ENCODE measurements around the gene CDT1. TPM values are rescaled to one million over a fixed set of nuclear protein-coding genes. Genes with fewer than 3 reads are reported as not detected.

Gene CDT1
- total and polyA plus RNA-seq, 8 donors, result 1.5 to 147 (median 5.7) TPM

DNA sequence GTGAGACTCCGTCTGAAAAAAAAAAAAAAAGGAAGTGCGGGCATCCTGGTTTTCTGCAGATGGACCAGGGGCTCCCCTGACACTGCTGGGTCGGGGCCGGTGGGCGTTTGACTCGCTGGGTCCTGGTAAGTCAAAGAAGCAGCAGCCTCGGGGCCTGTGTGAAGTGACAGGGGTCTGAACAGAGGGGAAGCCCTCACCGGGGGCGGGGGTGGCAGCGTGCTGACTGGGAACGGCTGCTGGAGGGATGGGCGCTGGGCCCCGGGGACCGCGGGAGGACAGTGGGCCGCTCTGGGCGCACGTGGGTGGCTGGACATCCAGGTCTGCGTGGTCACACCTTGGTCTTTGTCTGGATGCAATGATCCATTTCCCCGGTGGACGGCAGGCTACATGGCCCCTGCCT, 45.0 kb downstream of the CDT1 start:
- no peak for DNase-seq
- Histone ChIP-seq H3K27me3 (no peaks in the 10 kb centered on the region), H3K9me3 (no peaks in the 10 kb centered on the region), H3K4me3 (no peak overlapping the region), H3K36me3 (peaks cover 0 to 61% (median 40%) of the 10 kb centered on the region in 4 donors), H3K4me1 (peaks cover 0 to 5% (median 4%) of the 10 kb centered on the region in 4 donors), H3K27ac (no peak overlapping the region)
- intact Hi-C loops (cut with DNase I; ENCODE audit: low total_unique reads), result no loop called here
- TF ChIP-seq POLR2A (IDR thresholded peaks at IDR 0.05), result no peak
- TF ChIP-seq POLR2AphosphoS5 (IDR thresholded peaks at IDR 0.05), result no peak
- TF ChIP-seq EP300 (IDR thresholded peaks at IDR 0.05), result no peak
- TF ChIP-seq, protein P1, sequence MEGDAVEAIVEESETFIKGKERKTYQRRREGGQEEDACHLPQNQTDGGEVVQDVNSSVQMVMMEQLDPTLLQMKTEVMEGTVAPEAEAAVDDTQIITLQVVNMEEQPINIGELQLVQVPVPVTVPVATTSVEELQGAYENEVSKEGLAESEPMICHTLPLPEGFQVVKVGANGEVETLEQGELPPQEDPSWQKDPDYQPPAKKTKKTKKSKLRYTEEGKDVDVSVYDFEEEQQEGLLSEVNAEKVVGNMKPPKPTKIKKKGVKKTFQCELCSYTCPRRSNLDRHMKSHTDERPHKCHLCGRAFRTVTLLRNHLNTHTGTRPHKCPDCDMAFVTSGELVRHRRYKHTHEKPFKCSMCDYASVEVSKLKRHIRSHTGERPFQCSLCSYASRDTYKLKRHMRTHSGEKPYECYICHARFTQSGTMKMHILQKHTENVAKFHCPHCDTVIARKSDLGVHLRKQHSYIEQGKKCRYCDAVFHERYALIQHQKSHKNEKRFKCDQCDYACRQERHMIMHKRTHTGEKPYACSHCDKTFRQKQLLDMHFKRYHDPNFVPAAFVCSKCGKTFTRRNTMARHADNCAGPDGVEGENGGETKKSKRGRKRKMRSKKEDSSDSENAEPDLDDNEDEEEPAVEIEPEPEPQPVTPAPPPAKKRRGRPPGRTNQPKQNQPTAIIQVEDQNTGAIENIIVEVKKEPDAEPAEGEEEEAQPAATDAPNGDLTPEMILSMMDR (IDR thresholded peaks at IDR 0.05), result no peak
- whole genome bisulfite sequencing, 5 donors, result 86 to 92% (median 90%) methylated on average over 21 of the region's 21 CpGs

DNA sequence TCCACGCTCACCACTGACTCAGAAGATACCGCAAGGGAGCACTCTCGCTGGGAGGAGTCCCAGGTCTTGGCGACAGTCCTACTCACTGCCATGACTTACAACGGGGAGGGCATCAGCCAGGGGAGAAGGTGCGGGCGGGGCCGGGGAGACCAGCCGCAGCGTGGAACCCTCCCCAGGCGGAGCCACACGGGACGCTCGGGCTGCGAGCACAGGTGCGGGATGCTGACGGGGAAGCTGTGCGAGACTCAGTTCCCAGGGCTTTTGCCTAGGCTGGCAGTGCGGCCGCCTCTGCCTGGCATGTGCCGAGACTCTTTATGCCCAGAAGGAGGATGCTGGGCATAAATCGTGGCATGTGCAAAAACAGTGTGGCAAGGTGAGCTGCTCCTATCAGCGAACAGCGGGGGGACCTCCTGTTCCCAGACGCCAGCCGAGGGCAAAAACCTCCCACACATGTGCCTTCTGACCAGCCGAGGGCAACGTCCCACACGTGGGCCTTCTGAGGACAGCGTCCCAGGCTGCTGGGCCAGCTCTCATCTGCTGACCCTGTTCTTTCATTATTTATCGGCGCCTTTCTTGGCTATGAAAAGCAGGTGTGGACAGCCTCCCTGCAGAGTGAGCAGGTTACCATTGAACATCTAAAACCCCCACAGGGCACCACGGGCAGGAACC, 47.1 kb downstream of the CDT1 start:
- Histone ChIP-seq H3K27ac (no peak overlapping the region), H3K36me3 (peaks cover 0 to 65% (median 46%) of the 10 kb centered on the region in 4 donors), H3K4me3 (no peak overlapping the region), H3K9me3 (no peaks in the 10 kb centered on the region), H3K27me3 (no peaks in the 10 kb centered on the region), H3K4me1 (peaks cover 7 to 26% (median 18%) of the 10 kb centered on the region in 4 donors)
- intact Hi-C loops (cut with DNase I; ENCODE audit: low total_unique reads), result no loop called here
- no peak for DNase-seq
- TF ChIP-seq POLR2AphosphoS5 (IDR thresholded peaks at IDR 0.05), result no peak
- no peak for TF ChIP-seq EP300 (IDR thresholded peaks at IDR 0.05)
- no peak for TF ChIP-seq POLR2A (IDR thresholded peaks at IDR 0.05)
- TF ChIP-seq, protein P1 (IDR thresholded peaks at IDR 0.05), result no peak
- 92 to 97% (median 95%) methylated on average over 31 to 33 of the region's 33 CpGs for WGBS, 5 donors

DNA sequence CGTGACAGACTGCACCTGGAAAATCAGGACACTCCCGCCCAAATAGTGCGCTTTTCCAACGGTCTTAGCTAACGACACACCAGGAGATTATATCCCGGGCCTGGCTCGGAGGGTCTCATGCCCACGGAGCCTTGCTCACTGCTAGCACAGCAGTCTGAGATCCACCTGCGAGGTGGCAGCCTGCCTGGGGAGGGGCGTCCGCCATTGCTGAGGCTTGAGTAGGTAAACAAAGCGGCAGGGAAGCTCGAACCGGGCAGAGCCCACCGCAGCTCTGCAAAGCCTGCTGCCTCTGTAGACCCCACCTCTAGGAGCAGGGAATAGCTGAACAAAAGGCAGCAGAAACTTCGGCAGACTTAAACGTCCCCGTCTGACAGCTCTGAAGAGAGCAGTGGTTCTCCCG, 48.0 kb downstream of the CDT1 start:
- 91 to 96% (median 92%) methylated on average over 19 of the region's 19 CpGs for WGBS, 5 donors
- TF ChIP-seq POLR2A (IDR thresholded peaks at IDR 0.05) (no peak), POLR2AphosphoS5 (IDR thresholded peaks at IDR 0.05) (no peak), EP300 (IDR thresholded peaks at IDR 0.05) (no peak)
- TF ChIP-seq, protein P1 (IDR thresholded peaks at IDR 0.05), result no peak
- intact Hi-C loops (cut with DNase I; ENCODE audit: low total_unique reads), result no loop called here
- Histone ChIP-seq H3K27me3 (no peaks in the 10 kb centered on the region), H3K4me3 (no peak overlapping the region), H3K36me3 (peaks cover 0 to 65% (median 46%) of the 10 kb centered on the region in 4 donors), H3K4me1 (peaks cover 13 to 34% (median 25%) of the 10 kb centered on the region in 4 donors), H3K9me3 (no peaks in the 10 kb centered on the region), H3K27ac (no peak overlapping the region)
- no peak for DNase-seq

DNA sequence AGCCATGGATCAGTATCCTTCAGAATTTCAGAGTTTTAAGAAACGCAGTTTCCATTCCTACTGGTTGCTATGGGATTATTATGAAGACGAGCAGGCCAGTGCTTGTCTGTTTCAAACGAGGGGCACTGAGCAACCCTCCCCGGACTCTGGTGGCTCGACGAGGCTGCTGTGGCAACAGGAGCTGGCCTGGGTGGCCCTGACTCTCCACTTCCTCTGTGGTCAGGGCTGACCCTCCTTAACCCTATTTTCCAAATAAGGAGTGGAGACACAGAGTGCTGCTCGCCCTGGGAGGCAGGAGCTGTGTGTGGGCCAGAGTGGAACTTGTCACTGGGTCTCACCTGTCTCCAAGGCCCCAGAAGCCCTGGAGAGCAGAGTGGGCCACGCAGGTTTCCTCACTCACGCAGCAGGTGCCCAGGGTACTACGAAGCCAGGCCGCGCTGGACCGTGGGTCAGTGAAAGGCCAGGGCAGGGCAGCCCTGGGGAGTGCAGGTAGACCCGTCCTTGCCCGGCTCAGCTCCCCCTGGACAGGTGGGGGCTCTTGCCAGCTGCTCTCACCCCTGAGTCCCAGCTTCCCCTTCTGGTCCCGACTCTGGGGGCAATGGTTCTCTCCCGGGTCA, 49.8 kb downstream of the CDT1 start:
- no peak overlapping the region for H3K27ac ChIP-seq
- H3K36me3 ChIP-seq, result peaks cover 0 to 51% (median 35%) of the 10 kb centered on the region in 4 donors
- no peak for TF ChIP-seq POLR2A (IDR thresholded peaks at IDR 0.05)
- TF ChIP-seq POLR2AphosphoS5 (IDR thresholded peaks at IDR 0.05), result no peak
- no peak for TF ChIP-seq EP300 (IDR thresholded peaks at IDR 0.05)
- TF ChIP-seq, protein P1 (IDR thresholded peaks at IDR 0.05), result no peak
- no peak for DNase-seq
- no peaks in the 10 kb centered on the region for H3K9me3 ChIP-seq
- no peak overlapping the region for H3K4me3 ChIP-seq
- peaks cover 21 to 43% (median 38%) of the 10 kb centered on the region in 4 donors for H3K4me1 ChIP-seq
- intact Hi-C loops (cut with DNase I; ENCODE audit: low total_unique reads), result no loop called here
- no peaks in the 10 kb centered on the region for H3K27me3 ChIP-seq
- WGBS, 5 donors, result 74 to 82% (median 79%) methylated on average over 12 to 17 of the region's 17 CpGs
